ENCODE data around the gene TNS2. TPM values are rescaled to one million over a fixed set of nuclear protein-coding genes. Genes with fewer than 3 reads are reported as not detected.

Gene TNS2
- total RNA-seq, 1 donor from 2014 or later, result 0.24 TPM

GRCh38 chr12:53064613-53065436 is 15.0 kb downstream of the TNS2 start:
- no peak overlapping the region for H2AFZ ChIP-seq (replicated peaks)
- no peak overlapping the region for H3K27ac Mint-ChIP-seq
- peaks cover 6% of the 10 kb centered on the region for H3K4me1 Mint-ChIP-seq
- no peaks in the 10 kb centered on the region for H3F3A ChIP-seq (ENCODE audit: low read depth)
- H4K20me1 ChIP-seq (ENCODE audit: low read depth), result no peaks in the 10 kb centered on the region
- no peak overlapping the region for H3K27ac ChIP-seq
- H3K4me2 ChIP-seq, result no peak overlapping the region
- H3K4me3 ChIP-seq, result no peak overlapping the region
- H3K79me2 ChIP-seq (ENCODE audit: low read depth), result no peaks in the 10 kb centered on the region
- no peaks in the 10 kb centered on the region for H3K9me3 ChIP-seq (ENCODE audit: low read depth)
- no peak overlapping the region for H3K9ac ChIP-seq
- no peaks in the 10 kb centered on the region for H3K27me3 ChIP-seq
- peaks cover 8% of the 10 kb centered on the region for H3K27me3 Mint-ChIP-seq (ENCODE audit: insufficient read depth, low read depth)
- no peaks in the 10 kb centered on the region for H3K36me3 ChIP-seq
- no peak for TF ChIP-seq CTCF (IDR thresholded peaks at IDR 0.05)
- DNase-seq (ENCODE audit: low spot score), result no peak
- H3K4me3 Mint-ChIP-seq, result no peak overlapping the region
- no peaks in the 10 kb centered on the region for H3K9me3 Mint-ChIP-seq
- no peaks in the 10 kb centered on the region for H3K4me1 ChIP-seq
- no peaks in the 10 kb centered on the region for H3K36me3 Mint-ChIP-seq

- H3K9me3 ChIP-seq (ENCODE audit: low read depth), result no peaks in the 10 kb centered on the region
- H3K9me3 Mint-ChIP-seq, result no peaks in the 10 kb centered on the region
- no peak for TF ChIP-seq EZH2phosphoT487 (IDR thresholded peaks at IDR 0.05)
- TF ChIP-seq CTCF (IDR thresholded peaks at IDR 0.05), result no peak
- TF ChIP-seq EZH2 (IDR thresholded peaks at IDR 0.05), result no peak
Measured at GRCh38 chr12:53065470-53065869, 15.6 kb downstream of the TNS2 start.

GRCh38 chr12:53065975-53066931 is 16.4 kb downstream of the TNS2 start:
- Histone ChIP-seq H3K9ac (no peak overlapping the region), H3K27ac (no peak overlapping the region), H3K4me1 (peaks cover 4% of the 10 kb centered on the region), H3K36me3 (no peaks in the 10 kb centered on the region), H4K20me1 (ENCODE audit: low read depth) (peaks cover 6% of the 10 kb centered on the region), H3K4me2 (no peak overlapping the region), H3F3A (ENCODE audit: low read depth) (peaks cover 3% of the 10 kb centered on the region), H2AFZ (replicated peaks) (no peak overlapping the region), H3K79me2 (ENCODE audit: low read depth) (no peaks in the 10 kb centered on the region), H3K9me3 (ENCODE audit: low read depth) (no peaks in the 10 kb centered on the region), H3K4me3 (no peak overlapping the region), H3K27me3 (no peaks in the 10 kb centered on the region)
- no peak overlapping the region for H3K4me3 Mint-ChIP-seq
- H3K9me3 Mint-ChIP-seq, result no peaks in the 10 kb centered on the region
- peaks cover 8% of the 10 kb centered on the region for H3K27me3 Mint-ChIP-seq (ENCODE audit: insufficient read depth, low read depth)
- TF ChIP-seq CTCF (IDR thresholded peaks at IDR 0.05) (peak; percentile 87), EZH2phosphoT487 (IDR thresholded peaks at IDR 0.05) (no peak)
- peaks cover 19% of the 10 kb centered on the region for H3K4me1 Mint-ChIP-seq
- peak; percentile 88 for DNase-seq (ENCODE audit: low spot score)
- H3K27ac Mint-ChIP-seq, result no peak overlapping the region
- H3K36me3 Mint-ChIP-seq, result no peaks in the 10 kb centered on the region

More at GRCh38 chr12:53065470-53065869, 15.6 kb downstream of the TNS2 start:
- Histone ChIP-seq H3K9ac (no peak overlapping the region), H3K27ac (no peak overlapping the region), H3K27me3 (no peaks in the 10 kb centered on the region), H3K4me3 (no peak overlapping the region), H3F3A (ENCODE audit: low read depth) (no peaks in the 10 kb centered on the region), H3K79me2 (ENCODE audit: low read depth) (no peaks in the 10 kb centered on the region), H3K36me3 (no peaks in the 10 kb centered on the region), H3K4me2 (no peak overlapping the region), H2AFZ (replicated peaks) (no peak overlapping the region), H4K20me1 (ENCODE audit: low read depth) (no peaks in the 10 kb centered on the region), H3K4me1 (no peaks in the 10 kb centered on the region)
- H3K4me3 Mint-ChIP-seq, result no peak overlapping the region
- no peaks in the 10 kb centered on the region for H3K36me3 Mint-ChIP-seq
- peaks cover 13% of the 10 kb centered on the region for H3K4me1 Mint-ChIP-seq
- H3K27ac Mint-ChIP-seq, result no peak overlapping the region
- DNase-seq (ENCODE audit: low spot score), result no peak
- peaks cover 8% of the 10 kb centered on the region for H3K27me3 Mint-ChIP-seq (ENCODE audit: insufficient read depth, low read depth)

All from neural progenitor cell (in vitro differentiated cells).